ENCODE data around the gene UTP18.

Gene UTP18

DNA sequence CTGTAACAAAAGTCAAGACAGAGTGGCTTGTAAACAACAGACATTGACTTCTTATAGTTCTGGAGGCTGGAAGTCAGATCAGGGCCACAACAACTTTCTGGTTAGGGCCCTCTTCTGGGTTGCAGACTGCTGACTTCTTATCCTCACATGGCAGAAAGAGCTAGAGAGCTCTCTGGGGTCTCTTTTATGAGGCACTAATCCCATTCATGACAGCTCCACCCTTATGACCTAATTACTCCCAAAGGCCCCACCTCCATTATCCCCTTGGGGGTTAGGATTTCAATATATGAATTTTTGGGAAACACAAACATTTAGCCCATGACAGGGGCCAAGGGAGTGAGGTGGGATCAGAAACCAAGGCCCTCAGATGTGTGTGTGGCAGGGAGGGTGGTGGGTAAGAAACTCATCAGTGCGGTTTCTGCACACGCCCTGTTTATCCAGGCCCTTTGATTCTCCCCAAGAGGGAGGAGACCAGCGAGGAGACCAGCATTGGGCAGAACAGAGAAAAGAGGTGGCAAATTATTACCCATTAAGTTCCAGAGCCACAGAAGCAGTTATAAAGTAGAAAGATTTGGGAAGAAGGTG, 74.8 kb downstream of the UTP18 start:
- Histone ChIP-seq H3K27ac (no peak overlapping the region), H3K9me3 (ENCODE audit: severe bottlenecking) (peaks cover 10% of the 10 kb centered on the region), H3K4me3 (ENCODE audit: low read depth, low read length) (no peak overlapping the region), H3K36me3 (no peaks in the 10 kb centered on the region), H3K27me3 (ENCODE audit: insufficient read depth, low read depth, severe bottlenecking) (peaks cover 3% of the 10 kb centered on the region)
- TF ChIP-seq, protein P1, sequence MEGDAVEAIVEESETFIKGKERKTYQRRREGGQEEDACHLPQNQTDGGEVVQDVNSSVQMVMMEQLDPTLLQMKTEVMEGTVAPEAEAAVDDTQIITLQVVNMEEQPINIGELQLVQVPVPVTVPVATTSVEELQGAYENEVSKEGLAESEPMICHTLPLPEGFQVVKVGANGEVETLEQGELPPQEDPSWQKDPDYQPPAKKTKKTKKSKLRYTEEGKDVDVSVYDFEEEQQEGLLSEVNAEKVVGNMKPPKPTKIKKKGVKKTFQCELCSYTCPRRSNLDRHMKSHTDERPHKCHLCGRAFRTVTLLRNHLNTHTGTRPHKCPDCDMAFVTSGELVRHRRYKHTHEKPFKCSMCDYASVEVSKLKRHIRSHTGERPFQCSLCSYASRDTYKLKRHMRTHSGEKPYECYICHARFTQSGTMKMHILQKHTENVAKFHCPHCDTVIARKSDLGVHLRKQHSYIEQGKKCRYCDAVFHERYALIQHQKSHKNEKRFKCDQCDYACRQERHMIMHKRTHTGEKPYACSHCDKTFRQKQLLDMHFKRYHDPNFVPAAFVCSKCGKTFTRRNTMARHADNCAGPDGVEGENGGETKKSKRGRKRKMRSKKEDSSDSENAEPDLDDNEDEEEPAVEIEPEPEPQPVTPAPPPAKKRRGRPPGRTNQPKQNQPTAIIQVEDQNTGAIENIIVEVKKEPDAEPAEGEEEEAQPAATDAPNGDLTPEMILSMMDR (IDR thresholded peaks at IDR 0.05; ENCODE audit: low read depth, low read length): no peak
- DNase-seq: no peak

DNA sequence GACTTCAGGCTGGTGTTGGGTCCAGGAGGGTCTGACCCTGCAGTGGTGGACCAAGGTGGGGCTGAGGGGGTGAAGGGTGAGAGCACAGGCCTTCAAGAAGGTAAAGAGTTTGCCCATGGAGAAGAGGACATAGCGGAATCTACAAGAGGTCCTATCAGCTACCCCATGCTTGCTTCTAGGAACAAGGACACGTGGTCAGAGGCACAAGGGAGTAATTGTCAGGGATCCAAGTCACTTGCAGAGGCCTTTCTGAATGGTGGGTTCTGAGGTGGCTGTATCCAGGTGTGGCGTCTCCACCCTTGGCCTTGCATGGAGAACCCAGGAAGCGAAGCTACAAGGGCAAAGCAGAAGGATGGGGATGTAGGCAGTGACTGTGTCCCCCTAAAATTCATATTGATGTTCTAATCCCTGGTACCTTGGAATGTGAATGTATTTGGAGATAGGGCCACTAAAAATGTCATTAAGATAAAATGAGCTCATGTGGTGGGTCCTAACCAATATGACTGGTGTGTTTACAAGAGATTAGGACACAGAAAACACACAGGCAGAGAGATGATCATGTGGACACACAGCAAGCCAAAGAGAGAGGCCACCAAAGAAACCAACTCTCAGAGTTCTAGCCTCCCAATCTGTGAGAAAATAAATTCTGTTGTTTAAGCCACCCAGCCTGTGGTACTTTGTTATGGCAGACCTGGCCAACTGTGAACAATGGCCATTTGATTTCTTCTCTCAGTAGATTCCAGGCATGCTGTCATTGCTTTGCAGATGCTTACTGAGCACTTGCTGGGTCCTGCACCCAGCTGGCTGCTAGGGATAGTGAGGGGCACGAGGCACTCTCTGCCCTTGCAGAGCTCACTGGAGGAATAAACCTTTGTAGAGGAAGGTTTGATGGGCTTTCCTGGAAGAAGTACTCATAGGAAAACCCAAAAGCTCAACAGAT, 75.8 kb downstream of the UTP18 start:
- Histone ChIP-seq H3K27me3 (ENCODE audit: insufficient read depth, low read depth, severe bottlenecking) (peaks cover 3% of the 10 kb centered on the region), H3K36me3 (no peaks in the 10 kb centered on the region), H3K27ac (no peak overlapping the region), H3K4me3 (ENCODE audit: low read depth, low read length) (no peak overlapping the region), H3K9me3 (ENCODE audit: severe bottlenecking) (peaks cover 10% of the 10 kb centered on the region)
- TF ChIP-seq, protein P1 (IDR thresholded peaks at IDR 0.05; ENCODE audit: low read depth, low read length): no peak
- no peak for DNase-seq

DNA sequence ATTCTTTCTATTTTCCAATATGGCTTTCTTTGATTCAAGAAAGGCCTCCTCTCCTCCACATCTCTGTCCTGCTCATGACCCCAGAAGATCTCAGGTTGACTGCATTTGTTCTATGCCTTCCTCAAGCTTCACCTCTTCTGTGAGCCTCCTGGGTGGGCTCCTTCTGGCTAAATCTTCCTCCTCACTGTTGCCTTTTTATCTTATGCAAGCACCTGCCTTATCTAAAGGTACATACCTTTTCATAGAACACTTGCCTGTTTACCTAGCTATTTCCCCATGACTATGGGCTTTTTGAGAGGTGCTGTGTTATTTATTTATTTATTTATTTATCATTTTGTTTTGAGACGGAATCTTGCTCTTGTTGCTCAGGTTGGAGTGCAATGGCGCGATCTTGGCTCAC, 81.1 kb downstream of the UTP18 start:
- H3K36me3 ChIP-seq: no peaks in the 10 kb centered on the region
- H3K27me3 ChIP-seq (ENCODE audit: insufficient read depth, low read depth, severe bottlenecking): peaks cover 3% of the 10 kb centered on the region
- DNase-seq: no peak
- H3K27ac ChIP-seq: no peak overlapping the region
- TF ChIP-seq, protein P1 (IDR thresholded peaks at IDR 0.05; ENCODE audit: low read depth, low read length): no peak
- no peak overlapping the region for H3K4me3 ChIP-seq (ENCODE audit: low read depth, low read length)
- peaks cover 1% of the 10 kb centered on the region for H3K9me3 ChIP-seq (ENCODE audit: severe bottlenecking)

DNA sequence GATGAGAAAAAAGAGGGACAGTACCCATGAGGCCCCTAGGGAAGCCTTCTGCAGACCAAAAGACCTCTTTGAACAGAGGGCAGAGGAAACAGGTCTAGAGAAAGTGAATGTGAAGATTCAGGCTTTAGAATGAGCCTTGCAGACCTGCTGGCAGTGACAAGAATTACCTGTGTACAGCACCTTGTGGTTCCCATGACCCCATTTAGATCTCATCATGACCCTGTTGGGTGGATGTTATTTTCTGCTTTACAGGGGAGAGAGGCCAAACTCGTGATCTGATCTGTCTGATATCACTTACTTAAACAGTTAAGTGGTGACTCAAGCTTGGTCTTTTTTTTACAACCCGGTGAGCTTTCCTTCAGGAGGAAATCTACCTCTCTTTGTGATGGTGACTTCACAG, 81.9 kb downstream of the UTP18 start:
- H3K9me3 ChIP-seq (ENCODE audit: severe bottlenecking): no peaks in the 10 kb centered on the region
- TF ChIP-seq, protein P1 (IDR thresholded peaks at IDR 0.05; ENCODE audit: low read depth, low read length): no peak
- DNase-seq: no peak
- peaks cover 8% of the 10 kb centered on the region for H3K27me3 ChIP-seq (ENCODE audit: insufficient read depth, low read depth, severe bottlenecking)
- no peaks in the 10 kb centered on the region for H3K36me3 ChIP-seq
- no peak overlapping the region for H3K4me3 ChIP-seq (ENCODE audit: low read depth, low read length)
- no peak overlapping the region for H3K27ac ChIP-seq

DNA sequence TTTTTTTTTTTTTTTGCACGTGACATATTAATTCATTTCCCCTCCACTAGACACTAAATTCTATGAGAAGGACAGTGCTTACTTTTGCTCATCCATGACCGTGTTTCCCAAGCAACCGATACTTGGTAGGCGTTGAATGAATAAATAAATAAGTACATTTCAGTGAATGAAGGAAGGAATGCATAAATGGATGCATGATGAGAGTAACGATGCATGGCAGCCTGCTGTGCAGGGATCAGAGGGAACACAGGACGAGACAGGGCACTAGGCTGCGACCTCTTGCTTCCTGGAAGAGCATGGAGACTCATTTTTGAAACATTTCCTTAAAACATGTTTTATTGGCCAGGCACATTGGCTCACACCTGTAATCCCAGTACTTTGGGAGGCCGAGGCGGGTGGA, 84.2 kb downstream of the UTP18 start:
- TF ChIP-seq, protein P1 (IDR thresholded peaks at IDR 0.05; ENCODE audit: low read depth, low read length): no peak
- Histone ChIP-seq H3K4me3 (ENCODE audit: low read depth, low read length) (no peak overlapping the region), H3K27me3 (ENCODE audit: insufficient read depth, low read depth, severe bottlenecking) (peaks cover 28% of the 10 kb centered on the region), H3K27ac (no peak overlapping the region), H3K36me3 (no peaks in the 10 kb centered on the region), H3K9me3 (ENCODE audit: severe bottlenecking) (no peaks in the 10 kb centered on the region)
- no peak for DNase-seq

Measured in WERI-Rb-1 (cell line).